ENCODE data around the gene HEBP2.

Gene HEBP2

DNA sequence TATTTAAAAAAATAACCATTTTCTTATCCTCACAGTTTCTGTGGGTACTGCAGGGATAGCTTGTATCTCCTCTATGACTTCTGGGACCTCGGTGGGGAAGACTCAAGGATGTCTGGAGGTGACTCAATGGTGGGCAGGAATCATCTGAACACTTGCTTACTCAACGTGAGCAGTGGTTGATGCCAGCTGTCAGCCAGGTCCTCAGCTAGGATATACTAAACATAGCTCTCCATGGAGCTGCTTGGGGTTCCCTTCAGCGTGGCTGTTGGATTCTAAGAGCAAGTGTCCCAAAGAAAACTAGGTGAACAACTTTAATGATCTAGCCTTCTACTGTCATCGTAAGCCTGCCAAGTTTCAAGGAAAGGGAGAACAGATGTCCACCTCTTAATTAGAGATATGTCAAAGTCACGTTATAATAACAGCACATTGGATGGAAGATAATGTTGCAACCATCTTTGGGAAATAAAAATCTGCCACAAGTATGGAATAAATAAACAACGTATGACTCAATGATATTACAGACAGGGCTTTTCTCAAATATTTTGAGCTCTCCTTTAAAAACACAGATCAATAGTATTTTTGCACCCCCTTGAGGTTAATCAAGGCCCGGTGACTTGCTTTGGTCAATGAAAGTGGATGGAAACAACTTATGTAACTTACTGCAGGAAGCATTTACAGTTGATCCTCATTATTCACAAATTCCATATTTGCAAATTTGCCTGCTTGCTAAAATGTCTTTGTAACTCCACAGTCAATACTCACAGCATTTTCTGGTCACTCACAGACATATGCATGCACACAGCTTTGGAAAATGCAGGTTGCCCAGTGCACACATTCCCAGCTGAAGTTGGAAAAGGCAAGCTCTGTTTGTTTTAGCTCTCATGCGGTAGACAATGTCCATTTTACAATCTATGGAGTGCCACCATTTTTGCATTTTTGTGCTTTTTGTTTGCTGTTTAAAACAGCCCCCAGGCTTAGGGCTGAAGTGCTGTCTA lies 6.6 kb upstream of the HEBP2 start:
- DNase-seq (ENCODE audit: low read depth) = no peak

- no peak for DNase-seq (ENCODE audit: low read depth)
Observed at GRCh38 chr6:138400326-138400725, 3.7 kb upstream of the HEBP2 start.

- DNase-seq (ENCODE audit: low read depth) = no peak
Observed at GRCh38 chr6:138401960-138402837, 1.8 kb upstream of the HEBP2 start.

GRCh38 chr6:138402838-138403187 lies 1.2 kb upstream of the HEBP2 start:
- DNase-seq (ENCODE audit: low read depth) = no peak

DNA sequence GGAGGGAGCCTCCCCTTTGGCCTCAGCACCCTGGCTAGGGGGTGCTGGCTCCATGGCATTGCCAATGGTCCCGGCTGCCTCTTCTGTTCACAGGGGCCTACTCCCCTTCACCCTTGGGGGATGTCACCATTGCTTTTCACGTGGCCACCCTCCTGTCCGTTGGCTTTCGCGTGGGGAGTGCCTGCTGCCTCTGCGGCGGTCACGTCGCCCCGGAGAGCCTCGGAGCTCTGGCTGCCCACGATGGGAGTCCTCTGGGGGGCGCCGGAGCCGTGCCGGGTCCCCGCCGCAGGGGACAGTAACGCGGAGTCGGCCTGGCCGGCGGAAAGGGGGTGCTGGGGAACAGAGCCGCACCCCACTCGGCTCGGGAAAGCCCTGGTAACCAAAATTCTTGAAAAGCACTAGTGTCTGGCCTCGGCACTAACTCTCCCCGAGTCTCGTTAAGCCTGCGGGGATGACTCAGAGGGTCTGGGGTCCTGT lies 661 bp upstream of the HEBP2 start:
- no peak for DNase-seq (ENCODE audit: low read depth)

DNA sequence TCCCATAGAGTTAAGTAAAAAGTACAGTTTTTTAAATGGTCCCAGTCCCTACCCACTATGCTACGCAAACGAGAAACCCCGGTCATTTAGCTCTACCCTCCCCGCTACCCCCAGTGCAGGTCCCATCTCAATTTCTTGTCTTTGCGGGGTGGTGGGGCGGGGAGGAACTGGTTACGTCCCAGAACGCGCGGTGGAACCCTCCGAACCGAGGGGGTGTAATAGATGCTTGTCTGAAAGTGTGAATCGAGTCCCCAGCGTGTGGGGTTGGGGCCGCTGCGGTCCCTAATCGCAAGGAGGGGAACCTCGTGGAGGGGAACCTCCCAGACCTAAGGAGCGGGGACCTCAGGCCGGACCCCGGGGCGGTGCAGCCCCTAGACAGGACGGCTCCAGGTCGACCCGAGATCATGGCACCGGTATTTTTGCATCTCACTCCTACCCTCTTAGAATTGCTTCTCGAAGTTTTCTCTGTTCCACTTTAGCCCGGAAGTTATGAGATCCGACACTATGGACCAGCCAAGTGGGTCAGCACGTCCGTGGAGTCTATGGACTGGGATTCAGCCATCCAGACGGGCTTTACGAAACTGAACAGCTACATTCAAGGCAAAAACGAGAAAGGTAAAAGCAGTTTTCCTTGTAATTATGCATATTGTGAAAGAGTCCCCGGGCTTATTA lies 779 bp downstream of the HEBP2 start:
- no peak for DNase-seq (ENCODE audit: low read depth)

- no peak for DNase-seq (ENCODE audit: low read depth)
Observed at GRCh38 chr6:138405816-138406413, 1.9 kb downstream of the HEBP2 start.

DNA sequence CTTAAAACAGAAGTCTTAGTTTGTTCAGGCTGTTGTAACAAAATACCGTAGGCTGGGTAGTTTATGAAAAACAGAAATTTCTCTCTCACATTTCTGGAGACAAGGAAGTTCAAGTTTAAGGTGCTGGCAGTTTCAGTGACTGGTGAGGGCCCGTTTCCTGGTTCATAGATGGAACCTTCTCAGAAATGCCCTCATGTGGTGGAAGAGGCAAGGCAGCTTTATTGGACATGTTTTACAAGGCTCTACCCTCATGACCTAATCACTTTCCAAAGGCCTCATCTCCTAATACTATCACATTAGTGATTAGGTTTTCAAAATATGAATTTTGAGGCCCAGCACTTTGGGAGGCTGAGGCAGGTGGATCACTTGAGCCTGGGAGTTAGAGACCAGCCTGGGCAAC lies 2.4 kb downstream of the HEBP2 start:
- DNase-seq (ENCODE audit: low read depth) = no peak

DNA sequence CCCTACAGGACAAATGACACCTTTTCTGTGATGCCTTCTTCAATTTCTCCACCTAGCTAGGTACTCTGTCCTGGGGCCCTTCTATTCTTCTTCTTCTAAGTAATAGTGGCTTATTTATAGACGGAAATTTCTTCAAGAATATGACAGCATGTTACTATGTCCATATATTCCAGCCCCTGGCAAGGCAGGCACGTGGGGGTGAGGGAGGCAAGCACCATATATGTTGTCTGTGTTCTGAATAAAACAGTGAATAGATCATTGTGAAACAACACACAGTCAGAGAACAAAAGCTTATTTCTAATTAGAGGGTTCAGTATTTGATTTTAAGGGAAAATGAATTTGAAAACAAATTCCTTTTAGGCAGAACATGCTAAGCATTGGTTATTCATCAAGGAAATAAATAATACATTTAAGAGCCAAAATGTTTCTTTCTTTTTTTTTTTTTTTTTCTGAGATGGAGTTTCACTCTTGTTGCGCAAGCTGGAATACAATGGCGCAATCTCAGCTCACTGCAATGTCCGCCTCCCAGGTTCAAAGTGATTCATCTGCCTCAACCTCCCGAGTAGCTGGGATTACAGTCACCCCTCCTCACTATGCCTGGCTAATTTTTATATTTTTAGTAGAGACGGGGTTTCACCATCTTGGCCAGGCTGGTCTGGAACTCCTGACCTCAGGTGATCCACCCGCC lies 6.2 kb downstream of the HEBP2 start:
- DNase-seq (ENCODE audit: low read depth) = no peak

DNA sequence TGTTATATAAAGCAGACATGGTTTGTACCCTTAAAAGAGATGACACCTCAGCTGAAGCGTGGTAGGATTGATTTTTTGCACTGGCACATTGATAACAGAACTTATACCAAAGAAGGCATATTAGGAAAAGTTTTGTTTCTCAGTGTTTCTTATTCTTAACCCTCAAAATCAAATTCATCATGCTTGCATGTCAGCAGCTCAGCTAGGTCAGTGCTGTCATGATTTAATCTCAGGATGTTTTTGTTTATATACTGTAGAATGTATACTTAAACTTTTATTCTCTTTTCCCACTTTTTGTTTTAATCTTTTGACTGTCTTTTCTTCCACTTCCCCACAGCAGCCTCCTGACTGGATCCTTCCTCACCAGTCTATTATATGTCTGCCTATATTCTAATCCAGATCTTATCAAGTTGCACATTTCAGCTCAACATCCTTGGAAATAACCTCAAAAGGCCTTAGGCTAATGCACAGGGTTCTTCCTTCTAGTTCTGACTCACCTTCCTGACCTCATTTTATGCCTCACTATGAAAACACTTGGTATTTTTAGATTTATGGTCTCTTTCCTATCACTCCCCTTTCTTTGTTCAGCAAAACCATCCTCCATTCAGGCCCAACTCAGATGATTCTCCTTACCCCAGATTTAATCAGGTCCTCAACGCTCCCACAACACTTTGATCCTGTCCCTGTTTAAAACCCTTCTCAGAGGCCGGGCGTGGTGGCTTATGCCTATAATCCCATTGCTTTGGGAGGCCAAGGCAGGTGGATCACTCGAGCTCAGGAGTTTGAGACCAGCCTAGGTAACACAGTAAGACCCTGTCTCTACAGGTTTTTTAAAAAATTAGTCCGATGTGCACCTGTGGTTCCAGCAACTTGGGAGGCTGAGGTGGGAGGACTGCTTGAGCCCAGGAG lies 7.2 kb downstream of the HEBP2 start:
- no peak for DNase-seq (ENCODE audit: low read depth)

DNA sequence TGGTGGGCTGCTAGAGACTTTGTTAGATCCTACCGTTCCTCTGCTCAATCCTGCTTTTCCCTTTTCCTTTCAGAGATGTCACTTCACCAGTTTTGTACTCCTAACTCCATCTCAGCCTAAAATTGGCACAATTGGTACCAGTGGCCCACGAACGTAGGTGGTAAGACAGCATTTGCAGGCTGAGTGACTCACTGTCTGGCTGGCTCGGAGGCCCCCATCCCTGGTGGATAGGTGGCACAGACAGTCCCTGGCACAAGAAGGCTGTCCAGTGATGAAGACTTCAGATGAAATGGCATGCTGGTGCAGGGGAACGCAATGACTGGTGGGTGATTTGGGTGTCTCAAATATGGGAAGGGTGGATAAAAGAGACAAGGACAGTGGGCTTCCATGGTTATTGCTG lies 11.1 kb downstream of the HEBP2 start:
- DNase-seq (ENCODE audit: low read depth) = no peak

DNA sequence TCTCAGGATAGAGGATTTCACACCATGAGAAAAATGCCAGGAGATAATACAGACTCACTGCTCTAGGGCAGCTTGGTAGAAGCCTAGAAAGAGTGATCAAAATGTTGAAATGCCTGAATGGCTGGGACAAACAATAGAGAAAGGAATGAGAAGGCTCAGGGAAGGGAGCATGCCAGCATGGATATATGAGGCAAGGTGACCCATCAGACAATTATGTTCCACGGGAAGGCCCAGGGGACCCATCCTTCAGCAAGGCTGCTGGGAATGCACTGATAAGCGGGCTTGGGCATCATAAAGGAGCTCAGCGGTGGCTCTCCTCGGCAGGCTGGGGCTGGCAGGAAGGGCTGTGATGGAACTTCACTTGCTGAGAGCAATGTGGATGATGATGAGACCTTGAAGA lies 12.2 kb downstream of the HEBP2 start:
- no peak for DNase-seq (ENCODE audit: low read depth)

- DNase-seq (ENCODE audit: low read depth) = no peak
Observed at GRCh38 chr6:138417493-138418117, 13.6 kb downstream of the HEBP2 start.

DNA sequence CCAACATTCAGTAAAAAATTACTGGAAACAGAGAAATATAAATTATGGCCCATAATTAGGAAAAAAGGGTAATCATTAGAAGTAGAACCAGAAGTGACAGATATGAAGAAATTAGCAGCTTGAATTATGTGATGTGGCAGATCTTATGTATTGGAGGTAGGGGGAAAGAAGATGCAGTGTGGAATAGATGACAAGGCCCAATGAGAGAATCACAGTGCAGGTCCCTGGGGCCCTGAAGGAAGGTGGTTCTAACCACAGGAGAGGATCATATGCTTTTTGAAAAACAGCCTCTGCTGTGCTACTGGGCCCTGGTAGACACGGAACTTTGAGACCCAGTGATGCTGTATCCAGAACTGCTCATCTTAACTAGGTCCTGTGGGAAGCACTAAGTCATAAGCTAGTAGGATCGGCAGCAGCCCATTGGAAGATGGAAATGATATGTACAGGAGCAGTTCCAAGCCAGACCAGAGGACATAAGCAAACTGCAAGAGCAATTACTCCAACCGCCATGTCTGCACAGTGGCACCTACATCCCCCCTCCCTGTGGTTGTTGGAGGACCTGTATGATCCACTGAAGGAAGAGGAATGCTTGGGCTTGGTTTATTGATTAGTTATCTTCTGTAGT lies 14.2 kb downstream of the HEBP2 start:
- no peak for DNase-seq (ENCODE audit: low read depth)

GRCh38 chr6:138419766-138420165 lies 15.7 kb downstream of the HEBP2 start:
- DNase-seq (ENCODE audit: low read depth) = no peak

DNA sequence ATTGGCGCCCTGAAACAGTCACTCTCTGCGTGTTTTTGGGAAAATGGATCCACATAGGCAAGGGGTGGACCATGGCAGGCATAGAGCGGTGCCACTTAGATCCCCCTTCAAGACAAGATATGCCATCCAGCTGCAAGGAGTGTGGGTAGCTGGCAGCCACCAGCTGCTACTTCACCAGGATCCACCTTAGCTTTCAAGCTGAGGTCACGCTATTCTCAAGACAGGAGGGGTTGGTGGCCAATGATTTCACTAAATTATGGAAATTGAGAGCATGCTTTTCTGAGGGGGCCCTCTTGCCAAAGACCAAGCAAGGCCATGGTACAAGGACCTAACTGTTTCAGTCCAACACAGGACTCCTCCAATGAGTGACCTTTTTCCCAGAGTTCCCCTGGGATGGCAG lies 16.3 kb downstream of the HEBP2 start:
- DNase-seq (ENCODE audit: low read depth) = no peak

DNA sequence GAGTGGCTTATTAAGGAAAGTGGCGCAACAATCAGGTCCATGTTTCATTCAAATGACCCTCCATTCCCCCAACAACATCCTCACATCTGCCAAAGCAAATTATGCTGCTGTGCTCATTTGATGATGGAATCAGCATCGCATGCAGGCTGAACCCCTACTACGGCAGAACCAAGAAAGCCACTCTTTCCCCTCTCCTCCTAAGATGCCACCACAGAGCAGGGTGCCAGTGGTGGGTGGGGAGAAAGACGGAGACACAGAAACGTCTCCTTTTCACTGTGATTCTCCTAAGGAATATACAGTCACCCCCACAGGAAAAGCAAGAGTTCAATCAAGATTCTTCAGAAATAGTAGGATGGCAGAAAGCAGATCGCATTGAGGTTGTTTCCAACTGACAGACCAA lies 17.1 kb downstream of the HEBP2 start:
- no peak for DNase-seq (ENCODE audit: low read depth)

DNA sequence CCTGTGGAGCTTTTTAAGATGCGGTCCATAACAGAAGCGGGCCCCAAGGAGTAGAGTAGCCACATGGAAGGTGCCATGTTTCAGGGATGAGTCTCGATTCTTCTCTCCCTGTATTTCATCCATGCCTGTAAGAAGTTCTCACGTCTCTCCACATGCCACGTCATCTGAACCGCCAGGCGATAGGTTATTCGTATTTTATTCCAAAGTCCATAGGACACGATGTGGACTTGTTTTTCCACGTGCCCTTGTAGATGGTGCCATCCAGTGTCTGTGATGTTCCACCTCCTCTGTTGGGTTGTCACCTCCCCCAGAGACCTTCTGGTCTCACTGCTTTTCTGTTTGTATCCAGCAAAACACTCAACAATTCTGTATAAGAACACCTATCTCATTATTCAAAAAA lies 17.6 kb downstream of the HEBP2 start:
- no peak for DNase-seq (ENCODE audit: low read depth)

DNA sequence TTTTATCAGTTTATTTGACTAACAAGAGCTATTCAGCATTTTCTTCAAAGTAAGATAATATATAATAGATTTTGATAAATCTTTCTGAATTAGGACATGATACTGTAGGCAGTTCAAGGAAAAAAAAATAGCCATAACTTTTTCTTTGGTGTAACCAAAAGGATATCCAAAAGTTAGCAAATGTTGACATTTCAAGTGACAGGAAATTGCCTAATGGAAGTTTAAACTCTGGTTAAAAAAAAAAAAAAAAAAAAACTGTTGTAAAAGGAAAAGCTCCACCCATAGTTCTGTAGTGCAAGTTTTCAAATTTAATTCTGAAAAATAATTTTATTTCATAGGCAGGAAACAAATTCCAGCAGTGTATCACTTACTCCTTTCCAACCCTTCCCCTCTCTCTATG lies 18.8 kb downstream of the HEBP2 start:
- DNase-seq (ENCODE audit: low read depth) = no peak

Measured in CMK (cell line).